HepG2 (cell line): ENCODE results near the gene JTB. TPM values are rescaled to one million over a fixed set of nuclear protein-coding genes. Genes with fewer than 3 reads are reported as not detected.

Experiments
- AGO2 ChIP-seq: fragments of 200-400 bp; formaldehyde crosslinking; optimal IDR thresholded peaks from 2 replicates; pipeline ENCODE3; 2017; ENCODE audit warnings: mild to moderate bottlenecking, low read depth, low read length, moderate library complexity
- AKAP8 ChIP-seq: sonication (generic); formaldehyde crosslinking; IDR thresholded peaks from 2 replicates; pipeline ENCODE4 v1.5.1; 2020; ENCODE audit warnings: mild to moderate bottlenecking, missing genetic modification reagents
- ARNT2 ChIP-seq: sonication (generic); formaldehyde crosslinking; IDR thresholded peaks from 2 replicates; pipeline ENCODE4 v1.8.0; 2022; ENCODE audit warnings: mild to moderate bottlenecking, low read depth, missing genetic modification reagents, moderate library complexity
- CREB1 ChIP-seq, 2 experiments: fragments of 450-650 bp in 1 of 2; IDR thresholded peaks; 2 replicates each; pipeline ENCODE4 v1.6.1; 2016 to 2017; ENCODE audit warnings: control low read depth in 1 of 2, mild to moderate bottlenecking in 1 of 2, missing compliant biosample characterization in 1 of 2, missing genetic modification characterization in 1 of 2
- E2F5 ChIP-seq: sonication (generic); formaldehyde crosslinking; conservative IDR thresholded peaks from 2 replicates; pipeline ENCODE4 v1.4.0; 2020; ENCODE audit warnings: missing genetic modification reagents
- ESRRA ChIP-seq: sonication (generic); formaldehyde crosslinking; IDR thresholded peaks from 2 replicates; pipeline ENCODE4 v1.5.1; 2020; ENCODE audit warnings: mild to moderate bottlenecking, low read depth, missing genetic modification reagents
- HNF4A ChIP-seq: sonication (generic); formaldehyde crosslinking; IDR thresholded peaks from 2 replicates; pipeline ENCODE4 v1.4.0; 2020; ENCODE audit warnings: missing genetic modification reagents
- ISX ChIP-seq: sonication (generic); formaldehyde crosslinking; conservative IDR thresholded peaks from 2 replicates; pipeline ENCODE4 v1.5.0; 2020; ENCODE audit warnings: missing genetic modification reagents
- JUN ChIP-seq: sonication (generic); formaldehyde crosslinking; IDR thresholded peaks from 2 replicates; pipeline ENCODE4 v1.4.0; 2020; ENCODE audit warnings: mild to moderate bottlenecking, missing genetic modification reagents
- KDM1A ChIP-seq: IDR thresholded peaks from 2 replicates; pipeline ENCODE4 v1.6.1; 2016; ENCODE audit warnings: missing compliant biosample characterization
- RARA ChIP-seq: IDR thresholded peaks from 2 replicates; pipeline ENCODE4 v1.6.1; 2016; ENCODE audit warnings: missing genetic modification reagents, missing compliant biosample characterization
- STAG1 ChIP-seq: sonication (generic); formaldehyde crosslinking; IDR thresholded peaks from 2 replicates; pipeline ENCODE4 v1.4.0; 2020; ENCODE audit warnings: missing genetic modification reagents
- TIGD3 ChIP-seq: sonication (generic); formaldehyde crosslinking; IDR thresholded peaks from 2 replicates; pipeline ENCODE4 v1.5.1; 2020; ENCODE audit warnings: mild to moderate bottlenecking, missing genetic modification reagents, borderline replicate concordance
- ZNF451 ChIP-seq: sonication (generic); formaldehyde crosslinking; IDR thresholded peaks from 2 replicates; pipeline ENCODE4 v1.5.0; 2020; ENCODE audit warnings: mild to moderate bottlenecking, missing genetic modification reagents
- ZNF569 ChIP-seq: sonication (generic); formaldehyde crosslinking; IDR thresholded peaks from 2 replicates; pipeline ENCODE4 v1.5.0; 2020; ENCODE audit warnings: mild to moderate bottlenecking, missing genetic modification reagents, moderate library complexity, borderline replicate concordance
- polyA plus RNA-seq, 8 experiments: library from polyadenylated mRNA; depleted of rRNA in 3 of 8; stranded (reverse) in 7 of 8; unstranded in 1 of 8; fragments of >200 nt; fragmentation: Illumina TruSeq in 4 of 8; extraction: Trizol in 4 of 8; gene quantifications; 2 replicates each; pipeline versions ENCODE4 v1.2.1 to v1.2.3, GENCODE V29; 2011 to 2016; ENCODE audit warnings: low read depth in 4 of 8, missing spikeins in 1 of 8, mixed read lengths in 1 of 8; ENCODE audit not compliant: insufficient read depth in 1 of 8
- total RNA-seq, 5 experiments: library from RNA; depleted of rRNA; stranded (reverse); fragments of >200 nt; fragmentation: Illumina TruSeq; extraction: Trizol; gene quantifications; 2 replicates each; pipeline ENCODE4 v1.2.3, GENCODE V29; 2016; ENCODE audit warnings: low read depth in 1 of 5
- TF ChIP-seq, protein P1 (sequence below): conservative IDR thresholded peaks from 2 replicates; pipeline ENCODE4 v1.6.1; 2018; ENCODE audit warnings: missing genetic modification reagents
- TF ChIP-seq, protein P2 (sequence below): sonication (generic); formaldehyde crosslinking; IDR thresholded peaks from 2 replicates; pipeline ENCODE4 v1.4.0; 2020; ENCODE audit warnings: low read depth, mild to moderate bottlenecking, missing genetic modification reagents
- TF ChIP-seq, protein P3 (sequence below): sonication (generic); formaldehyde crosslinking; IDR thresholded peaks from 2 replicates; pipeline ENCODE4 v1.4.0; 2020; ENCODE audit warnings: mild to moderate bottlenecking, missing genetic modification reagents, borderline replicate concordance

JTB gene
- total and polyA plus RNA-seq, 2 of the 13 experiments (the other 11 are each of a cell fraction or from before 2014, with no cell fraction given) = 96.7 to 99.2 TPM

- TF ChIP-seq, protein P1, sequence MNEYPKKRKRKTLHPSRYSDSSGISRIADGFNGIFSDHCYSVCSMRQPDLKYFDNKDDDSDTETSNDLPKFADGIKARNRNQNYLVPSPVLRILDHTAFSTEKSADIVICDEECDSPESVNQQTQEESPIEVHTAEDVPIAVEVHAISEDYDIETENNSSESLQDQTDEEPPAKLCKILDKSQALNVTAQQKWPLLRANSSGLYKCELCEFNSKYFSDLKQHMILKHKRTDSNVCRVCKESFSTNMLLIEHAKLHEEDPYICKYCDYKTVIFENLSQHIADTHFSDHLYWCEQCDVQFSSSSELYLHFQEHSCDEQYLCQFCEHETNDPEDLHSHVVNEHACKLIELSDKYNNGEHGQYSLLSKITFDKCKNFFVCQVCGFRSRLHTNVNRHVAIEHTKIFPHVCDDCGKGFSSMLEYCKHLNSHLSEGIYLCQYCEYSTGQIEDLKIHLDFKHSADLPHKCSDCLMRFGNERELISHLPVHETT (CRISPR knock-in tag) = no peak
- no peak for TF ChIP-seq AKAP8 (CRISPR knock-in tag)
- no peak for TF ChIP-seq ARNT2 (CRISPR knock-in tag)
- TF ChIP-seq ZNF569 (CRISPR knock-in tag) = no peak
- TF ChIP-seq, protein P2, sequence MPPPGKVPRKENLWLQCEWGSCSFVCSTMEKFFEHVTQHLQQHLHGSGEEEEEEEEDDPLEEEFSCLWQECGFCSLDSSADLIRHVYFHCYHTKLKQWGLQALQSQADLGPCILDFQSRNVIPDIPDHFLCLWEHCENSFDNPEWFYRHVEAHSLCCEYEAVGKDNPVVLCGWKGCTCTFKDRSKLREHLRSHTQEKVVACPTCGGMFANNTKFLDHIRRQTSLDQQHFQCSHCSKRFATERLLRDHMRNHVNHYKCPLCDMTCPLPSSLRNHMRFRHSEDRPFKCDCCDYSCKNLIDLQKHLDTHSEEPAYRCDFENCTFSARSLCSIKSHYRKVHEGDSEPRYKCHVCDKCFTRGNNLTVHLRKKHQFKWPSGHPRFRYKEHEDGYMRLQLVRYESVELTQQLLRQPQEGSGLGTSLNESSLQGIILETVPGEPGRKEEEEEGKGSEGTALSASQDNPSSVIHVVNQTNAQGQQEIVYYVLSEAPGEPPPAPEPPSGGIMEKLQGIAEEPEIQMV (CRISPR knock-in tag) = no peak
- peak; percentile 52; the same call in 1 of the 2 replicates for TF ChIP-seq RARA
- TF ChIP-seq E2F5 (CRISPR knock-in tag) = no peak
- TF ChIP-seq, protein P3, sequence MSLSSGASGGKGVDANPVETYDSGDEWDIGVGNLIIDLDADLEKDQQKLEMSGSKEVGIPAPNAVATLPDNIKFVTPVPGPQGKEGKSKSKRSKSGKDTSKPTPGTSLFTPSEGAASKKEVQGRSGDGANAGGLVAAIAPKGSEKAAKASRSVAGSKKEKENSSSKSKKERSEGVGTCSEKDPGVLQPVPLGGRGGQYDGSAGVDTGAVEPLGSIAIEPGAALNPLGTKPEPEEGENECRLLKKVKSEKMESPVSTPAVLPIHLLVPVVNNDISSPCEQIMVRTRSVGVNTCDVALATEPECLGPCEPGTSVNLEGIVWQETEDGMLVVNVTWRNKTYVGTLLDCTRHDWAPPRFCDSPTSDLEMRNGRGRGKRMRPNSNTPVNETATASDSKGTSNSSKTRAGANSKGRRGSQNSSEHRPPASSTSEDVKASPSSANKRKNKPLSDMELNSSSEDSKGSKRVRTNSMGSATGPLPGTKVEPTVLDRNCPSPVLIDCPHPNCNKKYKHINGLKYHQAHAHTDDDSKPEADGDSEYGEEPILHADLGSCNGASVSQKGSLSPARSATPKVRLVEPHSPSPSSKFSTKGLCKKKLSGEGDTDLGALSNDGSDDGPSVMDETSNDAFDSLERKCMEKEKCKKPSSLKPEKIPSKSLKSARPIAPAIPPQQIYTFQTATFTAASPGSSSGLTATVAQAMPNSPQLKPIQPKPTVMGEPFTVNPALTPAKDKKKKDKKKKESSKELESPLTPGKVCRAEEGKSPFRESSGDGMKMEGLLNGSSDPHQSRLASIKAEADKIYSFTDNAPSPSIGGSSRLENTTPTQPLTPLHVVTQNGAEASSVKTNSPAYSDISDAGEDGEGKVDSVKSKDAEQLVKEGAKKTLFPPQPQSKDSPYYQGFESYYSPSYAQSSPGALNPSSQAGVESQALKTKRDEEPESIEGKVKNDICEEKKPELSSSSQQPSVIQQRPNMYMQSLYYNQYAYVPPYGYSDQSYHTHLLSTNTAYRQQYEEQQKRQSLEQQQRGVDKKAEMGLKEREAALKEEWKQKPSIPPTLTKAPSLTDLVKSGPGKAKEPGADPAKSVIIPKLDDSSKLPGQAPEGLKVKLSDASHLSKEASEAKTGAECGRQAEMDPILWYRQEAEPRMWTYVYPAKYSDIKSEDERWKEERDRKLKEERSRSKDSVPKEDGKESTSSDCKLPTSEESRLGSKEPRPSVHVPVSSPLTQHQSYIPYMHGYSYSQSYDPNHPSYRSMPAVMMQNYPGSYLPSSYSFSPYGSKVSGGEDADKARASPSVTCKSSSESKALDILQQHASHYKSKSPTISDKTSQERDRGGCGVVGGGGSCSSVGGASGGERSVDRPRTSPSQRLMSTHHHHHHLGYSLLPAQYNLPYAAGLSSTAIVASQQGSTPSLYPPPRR (CRISPR knock-in tag) = no peak
- TF ChIP-seq ESRRA (CRISPR knock-in tag) = 0 out of 2 replicates have a peak, but pooled peaks have one; percentile 32
- TF ChIP-seq ISX (CRISPR knock-in tag) = no peak
- peak; percentile 31 for TF ChIP-seq HNF4A
- no peak for TF ChIP-seq JUN (CRISPR knock-in tag)
- no peak for TF ChIP-seq TIGD3
- TF ChIP-seq ZNF451 = no peak
- peak; percentile 41 for TF ChIP-seq AGO2
- no peak for TF ChIP-seq KDM1A (CRISPR knock-in tag)
- TF ChIP-seq CREB1 (IDR thresholded peaks at IDR 0.05) = no peak
- no peak for TF ChIP-seq CREB1 (CRISPR knock-in tag; IDR thresholded peaks at IDR 0.05)
- TF ChIP-seq STAG1 = no peak
Measured at GRCh38 chr1:153942766-153943549, 34.5 kb downstream of the JTB start (continued).
